NCI-H345 (cell line): ENCODE results near the gene PCBP1.
A peak's percentile ranks its signal among the peaks of the same experiment; 100 is the strongest.
"Not testable (repeated sequence)": the region's sequence is repeated elsewhere in the genome, so short reads cannot be mapped to it uniquely, and the experiment has no call there.

ENCODE experiments used
- DNase-seq: peaks from one replicate; lab custom pipeline; 2025; lab: John Stamatoyannopoulos, UW

Gene PCBP1

GRCh38 chr2:70098032-70098431 is 10.8 kb downstream of the PCBP1 start:
- DNase-seq = no peak

- no peak for DNase-seq
Measured at GRCh38 chr2:70099270-70099669, 12.0 kb downstream of the PCBP1 start.

GRCh38 chr2:70101174-70101573 is 13.9 kb downstream of the PCBP1 start:
- DNase-seq = no peak

- DNase-seq = not testable (repeated sequence)
Measured at GRCh38 chr2:70101686-70102085, 14.4 kb downstream of the PCBP1 start.

GRCh38 chr2:70102323-70102905 is 15.1 kb downstream of the PCBP1 start:
- not testable (repeated sequence) for DNase-seq

GRCh38 chr2:70103531-70104061 is 16.3 kb downstream of the PCBP1 start:
- no peak for DNase-seq

GRCh38 chr2:70104231-70105111 is 17.2 kb downstream of the PCBP1 start:
- DNase-seq = no peak

- DNase-seq = not testable (repeated sequence)
Measured at GRCh38 chr2:70106138-70106537, 18.9 kb downstream of the PCBP1 start.

- DNase-seq = peak; percentile 29
Measured at GRCh38 chr2:70110397-70110796, 23.1 kb downstream of the PCBP1 start.

GRCh38 chr2:70111752-70112591 is 24.7 kb downstream of the PCBP1 start:
- DNase-seq = peak; percentile 40

- DNase-seq = no peak
Measured at GRCh38 chr2:70113359-70114070, 26.2 kb downstream of the PCBP1 start.

- no peak for DNase-seq
Measured at GRCh38 chr2:70115646-70116442, 28.6 kb downstream of the PCBP1 start.

- no peak for DNase-seq
Measured at GRCh38 chr2:70116936-70117552, 29.8 kb downstream of the PCBP1 start.

GRCh38 chr2:70118798-70119454 is 31.6 kb downstream of the PCBP1 start:
- DNase-seq = no peak

- DNase-seq = no peak
Measured at GRCh38 chr2:70121627-70122372, 34.5 kb downstream of the PCBP1 start.

- no peak for DNase-seq
Measured at GRCh38 chr2:70122470-70122869, 35.2 kb downstream of the PCBP1 start.

GRCh38 chr2:70123051-70123828 is 36.0 kb downstream of the PCBP1 start:
- no peak for DNase-seq

GRCh38 chr2:70123829-70124116 is 36.5 kb downstream of the PCBP1 start:
- DNase-seq = no peak
